SK-N-SH (cell line): Measurements from ENCODE around the gene ASS1. TPM values are rescaled to one million over a fixed set of nuclear protein-coding genes. Genes with fewer than 3 reads are reported as not detected.

Experiments
- CTCF ChIA-PET: fragments of 300-600, 350-600 bp; formaldehyde crosslinking; extraction: SDS; loops from one replicate; lab custom pipeline; 2021; lab: Yijun Ruan, JAX
- POLR2A ChIA-PET: fragments of 350-600 bp; sonication (Branson Sonifier 250); formaldehyde crosslinking; extraction: SDS; loops from one replicate; lab custom pipeline; 2020; ENCODE audit warnings: antibody characterized with exemption, inconsistent platforms; lab: Yijun Ruan, JAX
- DNase-seq: peaks from one replicate; pipeline ENCODE4 v3.0.0; 2012
- H2AFZ ChIP-seq: fragments of 200-600 bp; sonication (generic); 2 replicates; pipeline ENCODE4 v1.8.1; 2016; ENCODE audit warnings: antibody characterized with exemption, mild to moderate bottlenecking, low read depth
- H3F3A ChIP-seq: fragments of 200-600 bp; sonication (generic); replicated peaks from 2 replicates; pipeline ENCODE3; 2016; ENCODE audit warnings: antibody characterized with exemption, mild to moderate bottlenecking; ENCODE audit not compliant: insufficient read depth
- H3K27ac ChIP-seq, 2 experiments: fragments of 200-500 bp in 1 of 2; fragments of 200-600 bp in 1 of 2; sonication (Bioruptor generic) in 1 of 2; sonication (generic), shearing (Covaris generic) in 1 of 2; 2 replicates each; pipeline versions ENCODE4 v1.5.1 to v1.6.1; 2014 to 2016; ENCODE audit warnings: low read depth in 2 of 2, inconsistent platforms in 1 of 2, low read length in 1 of 2, mild to moderate bottlenecking in 1 of 2, mixed read lengths in 1 of 2
- H3K27me3 ChIP-seq: fragments of 200-600 bp; sonication (generic), shearing (Covaris generic); 2 replicates; pipeline ENCODE4 v1.6.1; 2016; ENCODE audit warnings: mixed run types; ENCODE audit not compliant: insufficient read depth
- H3K36me3 ChIP-seq, 2 experiments: fragments of 200-500 bp in 1 of 2; fragments of 200-600 bp in 1 of 2; sonication (Bioruptor generic) in 1 of 2; sonication (generic) in 1 of 2; replicated peaks in 1 of 2; 2 replicates each; pipeline versions ENCODE3 to v1.5.1; 2014 to 2016; ENCODE audit warnings: low read length in 1 of 2, mild to moderate bottlenecking in 1 of 2; ENCODE audit not compliant: insufficient read depth in 2 of 2, control insufficient read depth in 1 of 2
- H3K4me1 ChIP-seq, 2 experiments: fragments of 200-500 bp in 1 of 2; fragments of 200-600 bp in 1 of 2; sonication (Bioruptor generic) in 1 of 2; sonication (generic), shearing (Covaris generic) in 1 of 2; 2 replicates each; pipeline versions ENCODE4 v1.5.1 to v1.6.1; 2014 to 2016; ENCODE audit warnings: low read depth in 1 of 2, low read length in 1 of 2, mixed run types in 1 of 2; ENCODE audit not compliant: insufficient read depth in 2 of 2, control insufficient read depth in 1 of 2
- H3K4me2 ChIP-seq: fragments of 200-600 bp; sonication (generic), shearing (Covaris generic); 2 replicates; pipeline ENCODE4 v1.6.1; 2017; ENCODE audit warnings: mixed run types
- H3K4me3 ChIP-seq, 2 experiments: fragments of 200-500 bp in 1 of 2; fragments of 200-600 bp in 1 of 2; sonication (Bioruptor generic) in 1 of 2; sonication (generic), shearing (Covaris generic) in 1 of 2; 2 replicates each; pipeline versions ENCODE4 v1.5.1 to v1.8.1; 2014 to 2016; ENCODE audit warnings: low read depth in 2 of 2, inconsistent platforms in 1 of 2, low read length in 1 of 2, mild to moderate bottlenecking in 1 of 2, mixed read lengths in 1 of 2, moderate library complexity in 1 of 2
- H3K79me2 ChIP-seq: fragments of 200-600 bp; sonication (generic); 2 replicates; pipeline ENCODE4 v1.8.1; 2017; ENCODE audit warnings: mild to moderate bottlenecking; ENCODE audit not compliant: insufficient read depth
- H3K9ac ChIP-seq: fragments of 200-600 bp; sonication (generic); 2 replicates; pipeline ENCODE4 v1.6.1; 2017; ENCODE audit warnings: mixed run types
- H3K9me2 ChIP-seq: fragments of 200-600 bp; sonication (generic); 2 replicates; pipeline ENCODE4 v1.6.1; 2017; ENCODE audit warnings: mixed run types
- H3K9me3 ChIP-seq: fragments of 200-600 bp; sonication (generic); 2 replicates; pipeline ENCODE4 v1.6.1; 2017; ENCODE audit warnings: mixed run types, mild to moderate bottlenecking, moderate library complexity
- H4K20me1 ChIP-seq: fragments of 200-600 bp; sonication (generic); 2 replicates; pipeline ENCODE4 v1.6.1; 2017; ENCODE audit warnings: mild to moderate bottlenecking, mixed run types; ENCODE audit not compliant: insufficient read depth
- EZH2phosphoT487 ChIP-seq: fragments of 200-600 bp; sonication (generic); IDR thresholded peaks from 2 replicates; pipeline ENCODE4 v1.6.1; 2017; ENCODE audit warnings: low read depth, mixed run types, mild to moderate bottlenecking, antibody characterized with exemption, moderate library complexity, borderline replicate concordance
- FOXJ3 ChIP-seq: sonication (generic); formaldehyde crosslinking; IDR thresholded peaks from 2 replicates; pipeline ENCODE4 v1.5.1; 2020; ENCODE audit warnings: mild to moderate bottlenecking, missing genetic modification reagents
- GATA2 ChIP-seq: sonication (generic); formaldehyde crosslinking; IDR thresholded peaks from 2 replicates; pipeline ENCODE4 v1.5.0; 2020; ENCODE audit warnings: mild to moderate bottlenecking, missing genetic modification reagents
- MAX ChIP-seq: IDR thresholded peaks from 2 replicates; pipeline ENCODE4 v1.4.0; 2012; ENCODE audit warnings: low read depth
- MEF2A ChIP-seq: IDR thresholded peaks from 2 replicates; pipeline ENCODE4 v1.4.0; 2012; ENCODE audit warnings: low read depth, borderline replicate concordance
- MXI1 ChIP-seq: IDR thresholded peaks from 2 replicates; pipeline ENCODE4 v1.6.1; 2012; ENCODE audit warnings: mild to moderate bottlenecking, low read depth, low read length, improper control_type of control experiment
- RCOR1 ChIP-seq: fragments of 150-350 bp; IDR thresholded peaks from 2 replicates; pipeline ENCODE4 v1.6.1; 2017; ENCODE audit warnings: antibody characterized with exemption, low read length
- REST ChIP-seq: IDR thresholded peaks from 2 replicates; pipeline ENCODE4 v1.6.1; 2012; ENCODE audit warnings: mild to moderate bottlenecking, low read depth, low read length, moderate library complexity
- RXRA ChIP-seq: IDR thresholded peaks from 2 replicates; pipeline ENCODE4 v1.4.0; 2012; ENCODE audit warnings: low read depth, mild to moderate bottlenecking, borderline replicate concordance
- SIN3A ChIP-seq: IDR thresholded peaks from 2 replicates; pipeline ENCODE4 v1.6.1; 2012; ENCODE audit warnings: low read depth, mild to moderate bottlenecking, low read length, moderate library complexity, borderline replicate concordance
- TAF1 ChIP-seq: IDR thresholded peaks from 2 replicates; pipeline ENCODE4 v1.6.1; 2012; ENCODE audit warnings: low read depth, mild to moderate bottlenecking, low read length, moderate library complexity, borderline replicate concordance
- TCF12 ChIP-seq: IDR thresholded peaks from 2 replicates; pipeline ENCODE4 v1.4.0; 2012
- TEAD4 ChIP-seq: IDR thresholded peaks from 2 replicates; pipeline ENCODE4 v1.4.0; 2012; ENCODE audit warnings: mild to moderate bottlenecking, borderline replicate concordance; ENCODE audit not compliant: insufficient read depth
- YY1 ChIP-seq: IDR thresholded peaks from 2 replicates; pipeline ENCODE4 v1.4.0; 2012; ENCODE audit warnings: low read depth, mild to moderate bottlenecking
- WGBS: methylation state at CpG from one replicate; pipeline ENCODE4 v1.1.6; 2017; ENCODE audit warnings: low lambda C conversion rate; 5-methylcytosine and 5-hydroxymethylcytosine counted together
- polyA plus RNA-seq, 3 experiments: library from polyadenylated mRNA; depleted of rRNA; stranded (reverse); fragments of >200 nt; gene quantifications; 2 replicates each; pipeline ENCODE4 v1.2.3, GENCODE V29; 2012

The ASS1 gene
- polyA plus RNA-seq, 1 of the 3 experiments (the other 2 are of a cell fraction) = 0.59 TPM

DNA sequence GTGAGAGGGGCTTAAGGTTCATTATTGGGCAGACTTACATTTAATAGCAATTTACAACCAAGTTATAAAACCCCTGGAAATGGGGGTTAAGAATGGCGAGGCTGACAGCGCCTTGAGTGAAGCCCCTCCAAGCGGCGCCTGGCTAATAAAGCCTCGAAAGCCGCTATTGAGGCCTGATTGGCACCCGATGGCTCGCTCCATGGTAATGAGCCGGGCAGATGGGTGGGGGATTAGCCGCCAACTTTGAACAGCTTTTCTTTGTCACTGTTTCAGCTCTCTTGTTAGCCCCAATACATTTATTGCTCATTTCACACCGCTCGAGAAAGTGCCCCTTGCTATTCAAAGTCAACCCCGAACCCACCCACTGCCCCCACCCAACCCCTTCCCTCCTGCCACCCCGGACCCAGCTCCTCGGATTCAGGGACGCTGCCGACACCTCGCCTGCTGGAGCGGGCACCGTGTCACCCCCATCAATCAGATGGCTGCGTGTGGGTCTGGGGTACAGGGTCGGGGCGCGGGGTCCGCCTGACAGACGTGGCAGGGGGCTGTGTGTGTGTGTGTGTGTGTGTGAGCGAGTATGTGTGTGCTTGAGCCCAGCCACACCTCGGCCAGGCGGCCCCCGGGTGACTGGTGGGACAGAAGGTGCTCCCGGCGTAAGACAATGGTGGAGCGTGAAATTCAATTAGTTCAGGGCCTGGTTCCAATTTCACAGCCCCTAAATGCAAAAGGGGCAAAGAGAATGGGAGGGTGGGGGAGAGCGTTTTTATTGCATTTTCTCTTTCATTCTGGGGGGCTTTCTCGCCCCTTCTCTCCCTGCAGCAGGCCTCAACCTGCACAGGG is 34.2 kb downstream of the ASS1 start:
- Histone ChIP-seq H3K36me3 (no peaks in the 10 kb centered on the region), H3K4me3 (no peak overlapping the region), H3K27ac (no peak overlapping the region), H3K9me2 (no peaks in the 10 kb centered on the region), H3K27me3 (no peaks in the 10 kb centered on the region), H3K9me3 (no peaks in the 10 kb centered on the region), H4K20me1 (no peaks in the 10 kb centered on the region), H2AFZ (no peak overlapping the region), H3K4me2 (no peak overlapping the region), H3F3A (no peaks in the 10 kb centered on the region), H3K79me2 (no peaks in the 10 kb centered on the region), H3K4me1 (peaks cover 0 to 11% of the 10 kb centered on the region in 2 experiments; a peak in 1 of 4 replicates), H3K9ac (no peak overlapping the region)
- DNase-seq = no peak
- ChIA-PET CTCF (interaction anchor here (3.3 to 28.4 kb wide), 2 partner anchors 18 to 205 kb away, joined by 13 to 520 read pairs; no protein-coding TSS in a partner anchor), POLR2A (no interaction called here)
- TF ChIP-seq RCOR1 = no peak
- TF ChIP-seq GATA2 = no peak
- no peak for TF ChIP-seq TAF1
- TF ChIP-seq RXRA = no peak
- no peak for TF ChIP-seq MXI1
- no peak for TF ChIP-seq TCF12
- TF ChIP-seq YY1 = no peak
- no peak for TF ChIP-seq SIN3A
- WGBS = 76% methylated on average over 31 of the region's 35 CpGs

DNA sequence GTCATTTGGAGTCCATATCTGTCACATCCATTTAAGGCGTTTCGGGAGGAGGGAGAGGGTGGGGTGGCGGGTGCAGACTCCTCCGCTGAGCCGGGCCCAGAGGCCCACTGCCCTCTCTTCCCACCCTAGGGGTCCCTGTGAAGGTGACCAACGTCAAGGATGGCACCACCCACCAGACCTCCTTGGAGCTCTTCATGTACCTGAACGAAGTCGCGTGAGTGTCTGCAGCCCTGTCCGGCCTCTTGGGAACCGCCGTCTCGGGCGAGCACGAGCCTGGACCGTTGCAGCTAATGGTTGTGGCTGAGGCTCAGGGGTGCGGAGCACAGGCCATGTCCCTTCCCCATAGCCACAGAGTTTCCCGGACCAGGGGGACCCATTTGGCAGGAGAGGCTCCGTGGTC is 34.8 kb downstream of the ASS1 start:
- TF ChIP-seq REST (no peak), EZH2phosphoT487 (no peak), MAX (no peak), RCOR1 (no peak), GATA2 (no peak), MEF2A (no peak), FOXJ3 (CRISPR knock-in tag) (no peak), TEAD4 (no peak)
- Histone ChIP-seq H3F3A (no peaks in the 10 kb centered on the region), H3K4me2 (no peak overlapping the region), H3K27me3 (no peaks in the 10 kb centered on the region), H3K27ac (no peak overlapping the region), H3K9me3 (no peaks in the 10 kb centered on the region), H3K79me2 (no peaks in the 10 kb centered on the region), H3K9ac (no peak overlapping the region), H4K20me1 (no peaks in the 10 kb centered on the region), H3K4me1 (peaks cover 0 to 11% of the 10 kb centered on the region in 2 experiments; a peak in 1 of 4 replicates), H3K9me2 (no peaks in the 10 kb centered on the region), H2AFZ (no peak overlapping the region), H3K4me3 (no peak overlapping the region), H3K36me3 (no peaks in the 10 kb centered on the region)
- no peak for DNase-seq
- POLR2A ChIA-PET = no interaction called here
- 76% methylated on average over 6 of the region's 19 CpGs for WGBS
- CTCF ChIA-PET = interaction anchor here (3.3 to 28.4 kb wide), 2 partner anchors 18 to 204 kb away, joined by 13 to 520 read pairs; no protein-coding TSS in a partner anchor
